GM06990 (cell line): Measurements from ENCODE around the gene SLC22A1.

Experiments used
- DNase-seq: peaks from one replicate; pipeline ENCODE4 v3.0.0-alpha.2; 2011; ENCODE audit not compliant: insufficient read length; ENCODE audit errors: extremely low read depth
- H3K27me3 ChIP-seq: replicated peaks from 2 replicates; pipeline ENCODE4 v1.6.0; 2011; ENCODE audit warnings: low read length; ENCODE audit not compliant: control insufficient read depth, insufficient read depth
- H3K36me3 ChIP-seq: 2 replicates; pipeline ENCODE4 v1.5.1; 2011; ENCODE audit warnings: low read length; ENCODE audit not compliant: control insufficient read depth, insufficient read depth
- H3K4me3 ChIP-seq: replicated peaks from 2 replicates; pipeline ENCODE4 v1.5.1; 2011; ENCODE audit warnings: low read depth, mild to moderate bottlenecking, control low read depth, low read length
- TF ChIP-seq, protein P1 (sequence below): IDR thresholded peaks from 2 replicates; pipeline ENCODE4 v1.5.1; 2011; ENCODE audit warnings: low read length, control low read depth, mild to moderate bottlenecking, inconsistent platforms; ENCODE audit not compliant: insufficient read depth, poor library complexity, severe bottlenecking

Gene SLC22A1

DNA sequence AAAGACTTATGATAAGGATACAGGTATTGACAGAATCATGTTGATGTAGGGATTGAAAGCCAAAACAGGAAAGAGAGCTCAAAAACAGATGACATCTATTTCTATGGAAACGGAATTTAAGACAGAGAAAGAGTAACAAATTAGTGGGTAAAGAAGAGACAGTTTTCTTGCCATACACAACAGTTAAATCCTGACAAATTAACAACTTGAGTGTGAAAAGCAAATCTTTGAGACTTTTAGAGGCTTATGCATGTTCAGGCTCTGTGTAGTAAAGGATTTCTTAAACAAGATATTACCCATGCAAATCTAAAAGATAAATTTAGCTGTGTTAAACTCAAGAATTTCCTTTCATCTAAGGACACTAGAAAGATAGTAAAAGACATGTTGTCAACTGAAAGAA is 68.5 kb downstream of the SLC22A1 start:
- no peaks in the 10 kb centered on the region for H3K36me3 ChIP-seq
- DNase-seq, result no peak
- H3K27me3 ChIP-seq, result no peaks in the 10 kb centered on the region
- no peak overlapping the region for H3K4me3 ChIP-seq
- TF ChIP-seq, protein P1, sequence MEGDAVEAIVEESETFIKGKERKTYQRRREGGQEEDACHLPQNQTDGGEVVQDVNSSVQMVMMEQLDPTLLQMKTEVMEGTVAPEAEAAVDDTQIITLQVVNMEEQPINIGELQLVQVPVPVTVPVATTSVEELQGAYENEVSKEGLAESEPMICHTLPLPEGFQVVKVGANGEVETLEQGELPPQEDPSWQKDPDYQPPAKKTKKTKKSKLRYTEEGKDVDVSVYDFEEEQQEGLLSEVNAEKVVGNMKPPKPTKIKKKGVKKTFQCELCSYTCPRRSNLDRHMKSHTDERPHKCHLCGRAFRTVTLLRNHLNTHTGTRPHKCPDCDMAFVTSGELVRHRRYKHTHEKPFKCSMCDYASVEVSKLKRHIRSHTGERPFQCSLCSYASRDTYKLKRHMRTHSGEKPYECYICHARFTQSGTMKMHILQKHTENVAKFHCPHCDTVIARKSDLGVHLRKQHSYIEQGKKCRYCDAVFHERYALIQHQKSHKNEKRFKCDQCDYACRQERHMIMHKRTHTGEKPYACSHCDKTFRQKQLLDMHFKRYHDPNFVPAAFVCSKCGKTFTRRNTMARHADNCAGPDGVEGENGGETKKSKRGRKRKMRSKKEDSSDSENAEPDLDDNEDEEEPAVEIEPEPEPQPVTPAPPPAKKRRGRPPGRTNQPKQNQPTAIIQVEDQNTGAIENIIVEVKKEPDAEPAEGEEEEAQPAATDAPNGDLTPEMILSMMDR, result no peak

DNA sequence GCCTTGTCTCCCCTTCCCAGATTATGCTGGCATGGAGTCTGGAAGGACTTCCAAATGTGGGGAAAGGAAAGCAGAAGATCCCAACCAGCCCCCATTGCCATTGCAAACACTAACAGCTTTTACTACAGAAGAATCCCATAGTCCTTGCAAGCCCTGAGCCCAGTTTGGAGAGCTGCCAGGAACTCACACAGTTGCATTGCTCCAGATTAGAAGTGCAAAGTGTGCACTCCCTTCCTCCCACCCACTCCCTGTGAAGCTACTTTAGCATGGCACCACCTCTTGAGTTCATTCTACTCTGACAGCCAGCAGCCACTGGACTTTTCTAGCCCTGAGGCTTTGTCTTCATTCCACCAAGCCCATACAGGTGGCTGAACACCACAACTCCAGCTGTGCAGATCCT is 69.4 kb downstream of the SLC22A1 start:
- no peak for DNase-seq
- H3K36me3 ChIP-seq, result no peaks in the 10 kb centered on the region
- H3K27me3 ChIP-seq, result no peaks in the 10 kb centered on the region
- TF ChIP-seq, protein P1, result no peak
- no peak overlapping the region for H3K4me3 ChIP-seq

DNA sequence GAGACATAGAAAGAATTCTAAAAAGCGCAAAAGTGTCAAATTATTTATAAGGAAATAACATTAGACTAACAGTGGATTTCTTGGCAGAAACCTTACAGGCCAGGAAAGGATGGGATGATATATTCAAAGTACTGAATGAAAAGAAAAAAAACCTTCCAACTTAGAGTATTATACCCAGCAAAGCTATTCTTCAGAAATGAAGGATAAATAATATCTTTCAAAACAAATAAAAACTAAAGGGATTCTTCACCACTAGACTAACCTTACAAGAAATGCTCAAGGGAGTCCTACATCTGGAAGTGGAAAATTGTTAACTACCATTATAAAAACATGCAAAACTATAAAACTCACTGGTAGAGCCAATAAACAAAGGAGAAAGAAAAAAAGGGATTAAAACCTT is 71.2 kb downstream of the SLC22A1 start:
- H3K36me3 ChIP-seq, result no peaks in the 10 kb centered on the region
- TF ChIP-seq, protein P1, result no peak
- no peak for DNase-seq
- no peak overlapping the region for H3K4me3 ChIP-seq
- H3K27me3 ChIP-seq, result no peaks in the 10 kb centered on the region

DNA sequence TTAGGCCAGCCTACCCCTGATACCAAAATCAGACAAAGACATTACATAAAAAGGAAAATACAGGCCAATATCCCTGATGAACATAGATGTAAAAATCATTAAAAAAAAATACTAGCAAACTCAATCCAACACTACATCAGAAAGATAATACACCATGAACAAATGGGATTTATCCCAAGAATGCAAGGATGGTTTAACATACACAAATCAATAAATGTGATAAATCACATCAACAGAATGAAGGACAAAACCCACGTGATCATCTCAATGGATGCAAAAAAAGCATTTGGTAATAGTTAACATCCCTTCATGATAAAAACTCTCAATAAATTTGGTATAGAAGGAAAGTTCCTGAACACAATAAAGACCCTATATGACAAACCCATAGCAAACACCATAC is 73.2 kb downstream of the SLC22A1 start:
- no peak for DNase-seq
- Histone ChIP-seq H3K36me3 (no peaks in the 10 kb centered on the region), H3K27me3 (no peaks in the 10 kb centered on the region)

DNA sequence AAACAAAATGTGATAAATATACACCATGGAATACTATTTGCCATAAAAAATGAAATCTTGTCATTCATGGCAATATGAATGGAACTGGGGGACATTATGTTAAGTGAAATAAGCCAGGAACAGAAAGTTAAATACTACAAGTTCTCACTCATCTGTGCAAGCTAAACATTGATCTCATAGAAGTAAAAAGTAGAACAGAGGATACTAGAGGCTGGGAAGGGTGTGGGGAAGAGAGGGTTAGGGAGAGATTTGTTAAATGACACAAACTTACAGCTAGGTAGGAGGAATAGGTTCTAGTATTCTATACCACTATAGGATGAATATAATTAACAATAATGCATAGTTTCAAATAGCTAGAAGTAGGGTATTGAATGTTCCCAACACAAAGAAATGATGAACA is 76.0 kb downstream of the SLC22A1 start:
- no peaks in the 10 kb centered on the region for H3K36me3 ChIP-seq
- TF ChIP-seq, protein P1, result no peak
- no peak for DNase-seq

More for the DNA sequence above, 73.2 kb downstream of the SLC22A1 start:
- no peak overlapping the region for H3K4me3 ChIP-seq
- TF ChIP-seq, protein P1, result no peak

DNA sequence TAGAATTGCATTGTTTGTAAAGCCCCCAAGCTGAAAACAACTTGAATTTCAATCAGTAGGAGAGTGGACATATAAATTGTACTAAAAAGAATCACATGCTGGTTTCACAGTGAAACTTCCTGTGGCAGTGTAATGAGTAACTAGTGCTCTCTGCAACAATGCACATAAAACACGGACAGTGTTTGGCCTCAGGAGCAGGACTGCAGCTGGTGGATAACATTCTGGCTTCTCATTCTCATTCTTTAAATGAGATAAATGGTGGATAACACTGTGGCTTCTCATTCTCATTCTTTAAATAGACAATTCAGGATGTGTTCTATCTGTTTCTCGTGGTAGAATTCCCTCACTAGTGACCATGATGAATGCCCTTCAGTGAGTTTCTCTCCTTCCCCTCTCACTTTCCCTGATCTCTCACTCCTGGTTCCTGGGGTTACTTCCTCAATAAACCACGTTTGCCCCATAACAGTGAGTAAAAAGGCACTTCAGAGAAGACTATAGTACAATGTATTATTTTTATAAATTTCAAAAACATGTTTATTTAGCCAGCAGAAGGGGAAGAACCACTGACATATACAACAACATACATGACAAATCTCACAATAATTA is 77.1 kb downstream of the SLC22A1 start:
- DNase-seq, result no peak
- Histone ChIP-seq H3K36me3 (no peaks in the 10 kb centered on the region), H3K27me3 (no peaks in the 10 kb centered on the region), H3K4me3 (no peak overlapping the region)
- TF ChIP-seq, protein P1, result no peak

More for the DNA sequence above, 76.0 kb downstream of the SLC22A1 start:
- H3K27me3 ChIP-seq, result no peaks in the 10 kb centered on the region
- H3K4me3 ChIP-seq, result no peak overlapping the region
